22Rv1 (cell line): ENCODE data around the gene CLDN17.

Experiments
- ZFX ChIP-seq: fragments of 450-650 bp; IDR thresholded peaks from 2 replicates; pipeline ENCODE4 v1.6.1; 2017; ENCODE audit warnings: antibody characterized with exemption, borderline replicate concordance
- TF ChIP-seq, protein P1 (sequence below): fragments of 450-650 bp; IDR thresholded peaks from 2 replicates; pipeline ENCODE4 v1.5.1; 2017; ENCODE audit warnings: mild to moderate bottlenecking

GRCh38 chr21:30117631-30118030 lies 49.0 kb downstream of the CLDN17 start:
- TF ChIP-seq, protein P1, sequence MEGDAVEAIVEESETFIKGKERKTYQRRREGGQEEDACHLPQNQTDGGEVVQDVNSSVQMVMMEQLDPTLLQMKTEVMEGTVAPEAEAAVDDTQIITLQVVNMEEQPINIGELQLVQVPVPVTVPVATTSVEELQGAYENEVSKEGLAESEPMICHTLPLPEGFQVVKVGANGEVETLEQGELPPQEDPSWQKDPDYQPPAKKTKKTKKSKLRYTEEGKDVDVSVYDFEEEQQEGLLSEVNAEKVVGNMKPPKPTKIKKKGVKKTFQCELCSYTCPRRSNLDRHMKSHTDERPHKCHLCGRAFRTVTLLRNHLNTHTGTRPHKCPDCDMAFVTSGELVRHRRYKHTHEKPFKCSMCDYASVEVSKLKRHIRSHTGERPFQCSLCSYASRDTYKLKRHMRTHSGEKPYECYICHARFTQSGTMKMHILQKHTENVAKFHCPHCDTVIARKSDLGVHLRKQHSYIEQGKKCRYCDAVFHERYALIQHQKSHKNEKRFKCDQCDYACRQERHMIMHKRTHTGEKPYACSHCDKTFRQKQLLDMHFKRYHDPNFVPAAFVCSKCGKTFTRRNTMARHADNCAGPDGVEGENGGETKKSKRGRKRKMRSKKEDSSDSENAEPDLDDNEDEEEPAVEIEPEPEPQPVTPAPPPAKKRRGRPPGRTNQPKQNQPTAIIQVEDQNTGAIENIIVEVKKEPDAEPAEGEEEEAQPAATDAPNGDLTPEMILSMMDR = no peak
- TF ChIP-seq ZFX = no peak
